HepG2 (cell line): ENCODE measurements around the gene IST1. TPM values are rescaled to one million over a fixed set of nuclear protein-coding genes. Genes with fewer than 3 reads are reported as not detected.

ENCODE experiments used
- BORCS8-MEF2B ChIP-seq: sonication (generic); formaldehyde crosslinking; IDR thresholded peaks from 2 replicates; pipeline ENCODE4 v1.8.0; 2022; ENCODE audit warnings: mild to moderate bottlenecking, missing genetic modification reagents
- CREBL2 ChIP-seq: sonication (generic); formaldehyde crosslinking; IDR thresholded peaks from 2 replicates; pipeline ENCODE4 v1.8.1; 2023; ENCODE audit warnings: missing genetic modification reagents, mild to moderate bottlenecking, borderline replicate concordance
- ESRRA ChIP-seq: sonication (generic); formaldehyde crosslinking; IDR thresholded peaks from 2 replicates; pipeline ENCODE4 v1.5.1; 2020; ENCODE audit warnings: mild to moderate bottlenecking, low read depth, missing genetic modification reagents
- MLXIP ChIP-seq: sonication (generic); formaldehyde crosslinking; IDR thresholded peaks from 2 replicates; pipeline ENCODE4 v1.9.0; 2021; ENCODE audit warnings: missing genetic modification reagents, borderline replicate concordance
- MTERF4 ChIP-seq: sonication (generic); formaldehyde crosslinking; IDR thresholded peaks from 2 replicates; pipeline ENCODE4 v1.8.0; 2023; ENCODE audit warnings: mild to moderate bottlenecking, missing genetic modification reagents
- MYC ChIP-seq: sonication (generic); formaldehyde crosslinking; IDR thresholded peaks from 2 replicates; pipeline ENCODE4 v1.9.0; 2021; ENCODE audit warnings: missing genetic modification reagents, borderline replicate concordance
- REXO4 ChIP-seq: sonication (generic); formaldehyde crosslinking; IDR thresholded peaks from 2 replicates; pipeline ENCODE4 v1.8.0; 2022; ENCODE audit warnings: missing genetic modification reagents, mild to moderate bottlenecking, borderline replicate concordance
- STAG1 ChIP-seq: sonication (generic); formaldehyde crosslinking; IDR thresholded peaks from 2 replicates; pipeline ENCODE4 v1.4.0; 2020; ENCODE audit warnings: missing genetic modification reagents
- U2AF2 ChIP-seq: fragments of 200-400 bp; formaldehyde crosslinking; IDR thresholded peaks from 2 replicates; pipeline ENCODE4 v1.6.1; 2017; ENCODE audit warnings: low read depth, mild to moderate bottlenecking, low read length
- YY1 ChIP-seq: IDR thresholded peaks from 2 replicates; pipeline ENCODE4 v1.6.1; 2011; ENCODE audit warnings: low read length, low read depth, moderate library complexity, mild to moderate bottlenecking; ENCODE audit not compliant: insufficient read depth, insufficient replicate concordance
- ZKSCAN8 ChIP-seq: IDR thresholded peaks from 2 replicates; pipeline ENCODE4 v1.6.1; 2016; ENCODE audit warnings: borderline replicate concordance, missing genetic modification reagents, missing compliant biosample characterization
- ZNF496 ChIP-seq: sonication (generic); formaldehyde crosslinking; IDR thresholded peaks from 2 replicates; pipeline ENCODE4 v1.8.1; 2023; ENCODE audit warnings: mild to moderate bottlenecking, moderate library complexity, missing genetic modification reagents; ENCODE audit not compliant: insufficient replicate concordance
- ZNF589 ChIP-seq: sonication (generic); formaldehyde crosslinking; conservative IDR thresholded peaks from 2 replicates; pipeline ENCODE4 v1.8.0; 2022; ENCODE audit warnings: mild to moderate bottlenecking, moderate library complexity, missing genetic modification reagents
- ZNF766 ChIP-seq: sonication (generic); formaldehyde crosslinking; IDR thresholded peaks from 2 replicates; pipeline ENCODE4 v1.5.0; 2020; ENCODE audit warnings: missing genetic modification reagents, borderline replicate concordance
- ZNF878 ChIP-seq: sonication (generic); formaldehyde crosslinking; IDR thresholded peaks from 2 replicates; pipeline ENCODE4 v1.8.1; 2023; ENCODE audit warnings: mild to moderate bottlenecking, missing genetic modification reagents, moderate library complexity
- ZSCAN30 ChIP-seq: sonication (generic); formaldehyde crosslinking; IDR thresholded peaks from 2 replicates; pipeline ENCODE4 v1.5.0; 2020; ENCODE audit warnings: mild to moderate bottlenecking, missing genetic modification reagents
- polyA plus RNA-seq, 8 experiments: library from polyadenylated mRNA; depleted of rRNA in 3 of 8; stranded (reverse) in 7 of 8; unstranded in 1 of 8; fragments of >200 nt; fragmentation: Illumina TruSeq in 4 of 8; extraction: Trizol in 4 of 8; gene quantifications; 2 replicates each; pipeline versions ENCODE4 v1.2.1 to v1.2.3, GENCODE V29; 2011 to 2016; ENCODE audit warnings: low read depth in 4 of 8, missing spikeins in 1 of 8, mixed read lengths in 1 of 8; ENCODE audit not compliant: insufficient read depth in 1 of 8
- total RNA-seq, 5 experiments: library from RNA; depleted of rRNA; stranded (reverse); fragments of >200 nt; fragmentation: Illumina TruSeq; extraction: Trizol; gene quantifications; 2 replicates each; pipeline ENCODE4 v1.2.3, GENCODE V29; 2016; ENCODE audit warnings: low read depth in 1 of 5
- TF ChIP-seq, protein P1 (sequence below): sonication (generic); formaldehyde crosslinking; IDR thresholded peaks from 2 replicates; pipeline ENCODE4 v1.4.0; 2020; ENCODE audit warnings: missing genetic modification reagents
- TF ChIP-seq, protein P2 (sequence below): sonication (generic); formaldehyde crosslinking; conservative IDR thresholded peaks from 2 replicates; pipeline ENCODE4 v1.8.0; 2022; ENCODE audit warnings: missing genetic modification reagents

IST1 gene
- total and polyA plus RNA-seq, 2 of the 13 experiments (the other 11 are each of a cell fraction or from before 2014, with no cell fraction given) = 346 to 415 TPM

- TF ChIP-seq, protein P1, sequence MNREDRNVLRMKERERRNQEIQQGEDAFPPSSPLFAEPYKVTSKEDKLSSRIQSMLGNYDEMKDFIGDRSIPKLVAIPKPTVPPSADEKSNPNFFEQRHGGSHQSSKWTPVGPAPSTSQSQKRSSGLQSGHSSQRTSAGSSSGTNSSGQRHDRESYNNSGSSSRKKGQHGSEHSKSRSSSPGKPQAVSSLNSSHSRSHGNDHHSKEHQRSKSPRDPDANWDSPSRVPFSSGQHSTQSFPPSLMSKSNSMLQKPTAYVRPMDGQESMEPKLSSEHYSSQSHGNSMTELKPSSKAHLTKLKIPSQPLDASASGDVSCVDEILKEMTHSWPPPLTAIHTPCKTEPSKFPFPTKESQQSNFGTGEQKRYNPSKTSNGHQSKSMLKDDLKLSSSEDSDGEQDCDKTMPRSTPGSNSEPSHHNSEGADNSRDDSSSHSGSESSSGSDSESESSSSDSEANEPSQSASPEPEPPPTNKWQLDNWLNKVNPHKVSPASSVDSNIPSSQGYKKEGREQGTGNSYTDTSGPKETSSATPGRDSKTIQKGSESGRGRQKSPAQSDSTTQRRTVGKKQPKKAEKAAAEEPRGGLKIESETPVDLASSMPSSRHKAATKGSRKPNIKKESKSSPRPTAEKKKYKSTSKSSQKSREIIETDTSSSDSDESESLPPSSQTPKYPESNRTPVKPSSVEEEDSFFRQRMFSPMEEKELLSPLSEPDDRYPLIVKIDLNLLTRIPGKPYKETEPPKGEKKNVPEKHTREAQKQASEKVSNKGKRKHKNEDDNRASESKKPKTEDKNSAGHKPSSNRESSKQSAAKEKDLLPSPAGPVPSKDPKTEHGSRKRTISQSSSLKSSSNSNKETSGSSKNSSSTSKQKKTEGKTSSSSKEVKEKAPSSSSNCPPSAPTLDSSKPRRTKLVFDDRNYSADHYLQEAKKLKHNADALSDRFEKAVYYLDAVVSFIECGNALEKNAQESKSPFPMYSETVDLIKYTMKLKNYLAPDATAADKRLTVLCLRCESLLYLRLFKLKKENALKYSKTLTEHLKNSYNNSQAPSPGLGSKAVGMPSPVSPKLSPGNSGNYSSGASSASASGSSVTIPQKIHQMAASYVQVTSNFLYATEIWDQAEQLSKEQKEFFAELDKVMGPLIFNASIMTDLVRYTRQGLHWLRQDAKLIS (CRISPR knock-in tag) = no peak; the same call in 1 of the 2 replicates
- TF ChIP-seq CREBL2 (CRISPR knock-in tag) (no peak), MYC (CRISPR knock-in tag) (peak; percentile 86), ZNF589 (CRISPR knock-in tag) (no peak; the same call in 1 of the 2 replicates), ZNF496 (no peak), MTERF4 (CRISPR knock-in tag) (no peak; the same call in 1 of the 2 replicates), BORCS8-MEF2B (CRISPR knock-in tag) (peak; percentile 68), REXO4 (CRISPR knock-in tag) (peak; percentile 37; the same call in 1 of the 2 replicates), ZKSCAN8 (CRISPR knock-in tag) (peak; percentile 50; the same call in 1 of the 2 replicates), U2AF2 (no peak), STAG1 (CRISPR knock-in tag) (0 out of 2 replicates have a peak, but pooled peaks have one; percentile 5), ZNF766 (CRISPR knock-in tag) (peak; percentile 84; the same call in 1 of the 2 replicates), ZNF878 (CRISPR knock-in tag) (no peak), MLXIP (CRISPR knock-in tag) (peak; percentile 47; the same call in 1 of the 2 replicates), ESRRA (CRISPR knock-in tag) (peak; percentile 56; the same call in 1 of the 2 replicates), ZSCAN30 (CRISPR knock-in tag) (no peak), YY1 (peak; percentile 91)
- TF ChIP-seq, protein P2, sequence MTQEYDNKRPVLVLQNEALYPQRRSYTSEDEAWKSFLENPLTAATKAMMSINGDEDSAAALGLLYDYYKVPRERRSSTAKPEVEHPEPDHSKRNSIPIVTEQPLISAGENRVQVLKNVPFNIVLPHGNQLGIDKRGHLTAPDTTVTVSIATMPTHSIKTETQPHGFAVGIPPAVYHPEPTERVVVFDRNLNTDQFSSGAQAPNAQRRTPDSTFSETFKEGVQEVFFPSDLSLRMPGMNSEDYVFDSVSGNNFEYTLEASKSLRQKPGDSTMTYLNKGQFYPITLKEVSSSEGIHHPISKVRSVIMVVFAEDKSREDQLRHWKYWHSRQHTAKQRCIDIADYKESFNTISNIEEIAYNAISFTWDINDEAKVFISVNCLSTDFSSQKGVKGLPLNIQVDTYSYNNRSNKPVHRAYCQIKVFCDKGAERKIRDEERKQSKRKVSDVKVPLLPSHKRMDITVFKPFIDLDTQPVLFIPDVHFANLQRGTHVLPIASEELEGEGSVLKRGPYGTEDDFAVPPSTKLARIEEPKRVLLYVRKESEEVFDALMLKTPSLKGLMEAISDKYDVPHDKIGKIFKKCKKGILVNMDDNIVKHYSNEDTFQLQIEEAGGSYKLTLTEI (CRISPR knock-in tag) = no peak
These were observed 49.5 kb upstream of the IST1 start, which contains the start of gene ATXN1L (continued) for GRCh38 chr16:71845639-71846430.
